HG03039 (cell line): ENCODE results near the gene SPDYE2.
"Not testable (repeated sequence)": the region's sequence is repeated elsewhere in the genome, so short reads cannot be mapped to it uniquely, and the experiment has no call there.

Experiments used
- ATAC-seq: cut with Tn5 transposase; IDR thresholded peaks from one replicate; pipeline ENCODE4 v1.9.1; 2021; ENCODE audit warnings: mild to moderate bottlenecking, moderate library complexity; ENCODE audit not compliant: unreplicated experiment

Gene SPDYE2

DNA sequence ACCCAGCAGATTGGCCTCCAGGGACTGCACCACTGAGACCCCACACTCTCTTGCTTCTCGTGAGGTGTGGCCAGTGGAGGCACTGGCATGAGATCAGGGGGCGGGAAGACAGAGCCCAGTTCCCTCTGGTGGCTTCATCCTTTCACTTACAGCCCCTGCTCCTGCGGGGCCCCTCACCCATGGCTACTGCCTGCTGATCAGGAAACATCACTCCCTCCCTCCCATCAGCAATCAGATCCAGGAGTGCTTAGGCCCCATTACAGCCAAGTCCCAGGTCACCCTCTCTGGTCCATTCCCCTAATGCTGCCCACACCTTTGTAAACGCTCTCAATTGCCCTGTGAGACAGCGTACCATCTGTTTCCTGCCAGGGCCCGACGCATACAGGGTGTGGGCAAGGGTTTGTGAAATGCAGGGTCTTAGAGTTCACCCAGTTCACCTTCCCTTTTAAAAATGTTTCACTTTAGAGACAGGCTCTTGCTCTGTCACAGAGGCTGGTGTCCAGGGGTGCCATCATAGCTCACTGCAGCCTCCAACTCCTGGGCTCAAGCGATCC, 15.9 kb upstream of the SPDYE2 start:
- not testable (repeated sequence) for ATAC-seq

- ATAC-seq = not testable (repeated sequence)
These were observed 10.4 kb upstream of the SPDYE2 start for GRCh38 chr7:102540604-102541003.

GRCh38 chr7:102542083-102542482, 8.9 kb upstream of the SPDYE2 start:
- ATAC-seq = not testable (repeated sequence)

- ATAC-seq = not testable (repeated sequence)
These were observed 8.3 kb upstream of the SPDYE2 start for GRCh38 chr7:102542771-102543170.

DNA sequence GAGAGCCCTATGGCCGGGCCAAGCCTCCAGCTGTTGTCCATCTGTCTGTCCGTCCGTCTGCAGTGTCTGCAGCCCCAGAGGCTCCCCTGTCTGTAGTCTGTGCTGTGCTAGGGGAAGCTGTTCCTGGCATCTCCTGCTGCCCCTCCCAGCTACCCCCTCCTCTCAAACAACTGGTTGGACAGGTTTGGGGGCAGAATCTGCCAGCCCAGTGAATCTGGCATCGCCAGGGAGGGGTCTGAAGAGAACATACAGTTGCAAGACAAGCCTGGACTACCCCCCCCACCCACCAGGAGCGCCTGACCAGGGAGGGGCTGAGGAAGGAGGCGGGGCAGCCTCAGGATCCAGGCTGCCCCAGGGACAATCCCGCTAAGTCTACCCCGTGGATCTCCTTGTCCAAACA, 7.4 kb upstream of the SPDYE2 start, which contains the start of gene UPK3BL2:
TSS of gene UPK3BL2 (minus strand) at position 101 of the 400 bp plus-strand sequence. CDS start at position 41, 60 bp downstream.
- not testable (repeated sequence) for ATAC-seq

- not testable (repeated sequence) for ATAC-seq
These were observed 6.7 kb upstream of the SPDYE2 start for GRCh38 chr7:102544372-102544771.

GRCh38 chr7:102545288-102545687, 5.7 kb upstream of the SPDYE2 start:
- ATAC-seq = not testable (repeated sequence)

GRCh38 chr7:102546353-102546752, 4.7 kb upstream of the SPDYE2 start:
- peak; percentile 68 for ATAC-seq

GRCh38 chr7:102568620-102569019, 17.6 kb downstream of the SPDYE2 start:
- ATAC-seq = not testable (repeated sequence)

DNA sequence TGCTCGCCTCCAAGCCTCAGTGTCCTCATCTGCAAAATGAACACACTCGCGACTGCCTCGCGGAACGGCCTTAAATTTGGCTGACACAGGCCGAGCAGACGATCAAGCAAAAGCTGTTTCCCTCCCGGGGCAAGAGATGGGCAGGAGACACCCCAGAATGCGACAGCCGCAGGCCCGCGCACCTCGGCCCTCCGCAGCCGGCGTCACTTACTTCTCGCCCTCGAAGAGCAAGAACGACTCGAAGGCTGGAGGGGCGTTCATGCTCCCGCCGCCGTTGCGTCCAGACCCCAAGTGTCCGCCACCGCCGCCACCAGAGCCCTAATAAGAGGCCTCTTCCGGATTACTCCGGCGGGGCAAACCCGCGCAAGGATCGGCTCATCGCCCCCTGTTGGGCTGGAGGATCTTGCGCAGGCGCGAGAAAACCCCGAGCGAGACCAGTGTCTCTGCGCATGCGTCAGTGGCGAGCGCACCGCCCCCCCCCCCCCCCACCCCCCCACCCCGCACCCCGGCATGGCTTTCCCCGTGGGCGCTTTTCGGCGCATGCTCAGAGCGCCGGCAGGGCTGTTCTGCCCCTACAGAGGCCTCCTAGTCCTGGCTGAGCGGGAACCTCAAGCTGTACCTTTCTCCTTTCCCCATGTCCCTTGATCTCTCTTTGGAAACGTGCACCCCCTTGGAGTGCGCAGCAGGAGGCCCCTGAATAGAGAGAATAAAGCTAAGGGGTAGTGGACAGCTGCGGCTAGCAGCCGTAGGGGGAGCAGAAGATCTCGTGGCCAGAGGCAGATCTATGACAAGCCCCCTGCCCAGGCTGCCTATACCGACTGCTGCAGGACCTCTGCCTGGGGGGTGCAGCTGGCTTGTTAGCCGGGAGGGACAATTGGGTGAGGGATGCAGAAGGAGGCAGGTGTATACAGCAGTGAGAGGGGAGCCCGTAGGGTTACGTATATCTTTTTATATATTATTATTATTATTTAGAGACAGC, 21.5 kb downstream of the SPDYE2 start, which contains the start of gene POLR2J3:
TSS of gene POLR2J3 (minus strand) at position 323 of the 979 bp plus-strand sequence. CDS start at position 261, 62 bp downstream.
- peak; percentile 94 for ATAC-seq

- ATAC-seq = not testable (repeated sequence)
These were observed 23.6 kb downstream of the SPDYE2 start for GRCh38 chr7:102574607-102575006.

DNA sequence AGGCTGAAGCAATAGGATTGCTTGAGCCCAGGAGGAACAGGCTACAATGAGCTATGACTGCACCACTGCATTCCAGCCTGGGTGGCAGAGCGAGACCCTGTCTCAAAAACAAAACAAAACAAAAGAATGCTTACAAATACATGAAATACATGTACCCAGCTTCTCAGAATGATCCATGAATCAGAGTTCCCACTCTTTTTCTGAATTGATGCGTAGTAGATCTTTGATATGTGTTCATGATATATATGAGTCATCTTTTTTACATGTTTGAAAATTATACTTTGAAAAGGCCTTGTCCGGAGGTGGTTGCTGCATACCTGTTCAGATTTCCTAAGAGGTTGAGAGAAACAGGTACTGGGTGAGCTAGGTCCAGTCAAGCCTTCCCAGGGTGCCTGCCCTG, 25.3 kb downstream of the SPDYE2 start:
- not testable (repeated sequence) for ATAC-seq

DNA sequence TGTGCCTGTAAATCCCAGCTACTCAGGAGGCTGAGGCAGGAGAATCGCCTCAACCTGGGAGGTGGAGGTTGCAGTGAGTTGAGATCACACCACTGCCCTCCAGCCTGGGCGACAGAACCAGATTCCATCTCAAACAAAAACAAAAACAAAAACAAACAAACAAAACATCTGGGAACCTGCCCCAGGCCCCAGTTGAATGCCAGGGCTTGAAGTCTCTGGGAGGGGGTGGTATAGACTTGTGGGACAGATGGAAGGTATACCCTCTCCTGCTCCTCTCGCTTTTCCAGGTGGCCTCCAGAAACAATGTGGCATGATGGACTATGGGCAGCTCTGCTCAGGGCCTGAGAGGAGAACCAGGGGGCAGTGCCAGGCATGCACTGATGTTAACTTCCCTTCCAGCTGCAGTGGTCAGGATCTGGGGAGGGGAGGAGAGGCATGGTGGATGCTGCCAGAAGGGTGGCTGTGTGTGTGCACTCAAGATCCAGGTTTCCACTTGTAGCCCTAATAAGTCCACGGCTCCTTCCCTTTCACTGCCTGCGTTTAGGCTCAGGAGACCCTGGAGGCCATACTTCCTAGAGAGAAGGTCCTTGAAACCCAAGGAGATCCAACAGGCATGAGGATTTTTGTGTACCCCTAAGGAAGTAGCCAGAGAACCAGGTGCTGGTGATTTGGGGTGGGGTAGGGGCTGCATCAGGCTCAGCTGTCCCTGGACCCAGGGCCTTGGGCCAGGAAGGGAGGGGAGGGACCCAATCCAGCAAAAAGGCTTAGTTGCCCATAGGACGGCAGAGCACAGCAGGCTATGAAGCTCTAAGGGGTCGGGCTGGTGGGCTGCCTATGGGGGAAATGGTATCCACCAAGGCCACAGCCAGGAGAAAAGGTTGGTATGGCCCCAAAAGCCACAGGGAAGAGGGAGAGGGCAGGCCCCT, 26.6 kb downstream of the SPDYE2 start:
- not testable (repeated sequence) for ATAC-seq

DNA sequence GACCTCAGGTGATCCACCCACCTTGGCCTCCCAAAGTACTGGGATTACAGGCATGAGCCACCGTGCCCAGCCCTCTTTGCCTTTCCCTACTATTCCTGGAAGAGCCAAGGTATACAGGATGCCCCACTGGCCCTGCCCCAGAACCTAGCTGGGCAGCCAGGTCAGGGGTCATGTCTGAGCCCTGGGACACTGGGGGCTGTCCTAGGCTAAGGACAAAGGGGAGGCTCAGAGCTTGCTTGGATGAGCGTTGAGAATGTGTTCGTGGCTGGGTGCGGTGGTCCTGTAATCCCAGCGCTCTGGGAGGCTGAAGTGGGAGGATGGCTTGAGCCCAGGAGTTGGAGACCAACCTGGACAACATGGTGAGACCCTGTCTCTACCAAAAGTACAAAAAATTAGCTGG, 27.5 kb downstream of the SPDYE2 start:
- not testable (repeated sequence) for ATAC-seq

DNA sequence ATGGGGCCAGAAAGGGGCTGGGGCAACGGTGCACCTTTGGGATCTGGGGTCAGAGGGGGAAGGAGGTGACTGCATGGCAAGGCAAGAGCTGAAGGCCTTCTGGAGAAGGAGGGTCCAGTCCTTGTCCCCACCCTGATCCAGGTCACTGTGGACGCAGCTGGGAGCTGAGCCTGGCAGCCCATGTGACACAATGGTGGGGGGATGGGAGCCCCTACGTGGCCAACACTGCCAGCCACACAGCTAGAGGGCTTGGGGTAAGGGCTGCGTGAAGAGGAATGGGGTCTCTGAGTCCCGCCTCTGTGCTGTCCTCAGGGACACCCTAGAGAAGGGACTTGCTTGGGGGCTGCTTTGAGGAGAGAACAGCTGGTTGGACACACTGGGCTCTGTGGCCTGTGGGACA, 30.7 kb downstream of the SPDYE2 start:
- ATAC-seq = not testable (repeated sequence)

GRCh38 chr7:102583495-102583894, 32.5 kb downstream of the SPDYE2 start:
- ATAC-seq = not testable (repeated sequence)

- ATAC-seq = peak; percentile 41
These were observed 38.8 kb downstream of the SPDYE2 start for GRCh38 chr7:102589857-102590256.

- peak; percentile 42 for ATAC-seq
These were observed 41.5 kb downstream of the SPDYE2 start for GRCh38 chr7:102592477-102593019.

- peak; percentile 47 for ATAC-seq
These were observed 42.8 kb downstream of the SPDYE2 start for GRCh38 chr7:102593637-102594334.

DNA sequence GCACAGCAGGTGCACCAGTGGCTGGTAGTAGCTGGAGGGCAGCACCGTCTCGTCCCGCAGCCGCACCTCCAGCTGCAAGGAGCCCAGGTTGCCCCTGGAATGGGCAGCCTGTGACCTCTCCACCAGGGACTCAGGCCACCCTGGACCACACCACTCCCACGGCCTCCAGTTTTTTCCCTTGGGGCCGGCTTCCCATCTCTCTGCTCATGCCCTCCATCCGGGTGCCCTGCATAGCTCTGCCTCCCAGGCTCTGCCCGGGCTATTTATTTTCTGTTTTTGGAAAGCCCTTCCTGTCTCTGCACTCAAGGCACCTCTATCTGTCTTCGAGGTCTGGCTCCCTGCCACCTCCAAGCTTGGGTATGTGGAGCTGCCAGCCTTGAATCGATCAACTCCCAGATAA, 45.0 kb downstream of the SPDYE2 start:
- ATAC-seq = not testable (repeated sequence)
